Aorta (tissue), 5 donors: ENCODE measurements around the gene ADGRL3. TPM values are rescaled to one million over a fixed set of nuclear protein-coding genes. Genes with fewer than 3 reads are reported as not detected.

ENCODE experiments used
- ATAC-seq: fragments of 200-7000 bp; cut with Tn5 transposase; one replicate; pipeline ENCODE4 v1.9.1; 2022; ENCODE audit warnings: moderate library complexity; ENCODE audit not compliant: low FRiP score
- DNase-seq, 2 donors: peaks; one replicate each; pipeline ENCODE4 v3.0.0-alpha.2; 2020
- H3K27ac ChIP-seq, 2 donors: one replicate each; pipeline ENCODE4 v1.5.1; 2013; ENCODE audit warnings: low read length in 2 of 2, mild to moderate bottlenecking in 2 of 2, moderate library complexity in 2 of 2, control low read depth in 1 of 2, inconsistent platforms in 1 of 2, low read depth in 1 of 2
- H3K27me3 ChIP-seq, 2 donors: one replicate each; pipeline ENCODE4 v1.6.1; 2013; ENCODE audit warnings: control low read depth in 1 of 2, low read length in 1 of 2, mild to moderate bottlenecking in 1 of 2, moderate library complexity in 1 of 2; ENCODE audit not compliant: insufficient read depth in 2 of 2, control insufficient read depth in 1 of 2
- H3K36me3 ChIP-seq, 2 donors: one replicate each; pipeline ENCODE4 v1.6.1; 2013; ENCODE audit warnings: control low read depth in 1 of 2, low read length in 1 of 2, mild to moderate bottlenecking in 1 of 2; ENCODE audit not compliant: insufficient read depth in 2 of 2, control insufficient read depth in 1 of 2
- H3K4me1 ChIP-seq, 2 donors: one replicate each; pipeline ENCODE4 v1.6.1; 2013; ENCODE audit warnings: low read length in 2 of 2, control low read depth in 1 of 2, mild to moderate bottlenecking in 1 of 2, moderate library complexity in 1 of 2; ENCODE audit not compliant: insufficient read depth in 2 of 2, control insufficient read depth in 1 of 2
- H3K4me3 ChIP-seq, 2 donors: one replicate each; pipeline ENCODE4 v1.5.1; 2013; ENCODE audit warnings: low read length in 2 of 2, control low read depth in 1 of 2, mild to moderate bottlenecking in 1 of 2
- H3K9me3 ChIP-seq: one replicate; pipeline ENCODE4 v1.6.1; 2013; ENCODE audit warnings: mild to moderate bottlenecking, low read length; ENCODE audit not compliant: control insufficient read depth
- WGBS, 2 donors: extraction: QIAGEN DNeasy Blood & Tissue Kit; methylation state at CpG; one replicate each; pipeline ENCODE4 v1.1.7; 2013; 5-methylcytosine and 5-hydroxymethylcytosine counted together
- intact Hi-C, 2 donors: fragments of 100-400 bp; cut with DNase I; formaldehyde crosslinking; loops; one replicate each; pipeline versions ENCODE4 v1.14.2 to v1.15.0; 2022
- polyA plus RNA-seq, 2 donors: library from polyadenylated mRNA; stranded (reverse); fragments of 200-250 nt; gene quantifications; one replicate each; pipeline ENCODE4 v1.2.3, GENCODE V29; 2013
- total RNA-seq, 2 donors: library from RNA; stranded (reverse); fragmentation: NEBNext Ultra II Directional; extraction: Animal tissue kit (Norgen Biotek cat#: 25700); gene quantifications; one replicate each; pipeline ENCODE4 v1.2.1, GENCODE V29; 2021
- donor health status: healthy with polysubstance abuse.
- donor health status: Bipolar disorder and iron deficiency.
- donor health status: DM: no; HTN: no; CAD: no.
- donor health status: DM: no; HTN: no; CAD: no.
- donor health status: DM: yes; HTN: yes; CAD: no.

ADGRL3 gene
- total and polyA plus RNA-seq, 4 donors: 1.8 to 110 (median 20.7) TPM

DNA sequence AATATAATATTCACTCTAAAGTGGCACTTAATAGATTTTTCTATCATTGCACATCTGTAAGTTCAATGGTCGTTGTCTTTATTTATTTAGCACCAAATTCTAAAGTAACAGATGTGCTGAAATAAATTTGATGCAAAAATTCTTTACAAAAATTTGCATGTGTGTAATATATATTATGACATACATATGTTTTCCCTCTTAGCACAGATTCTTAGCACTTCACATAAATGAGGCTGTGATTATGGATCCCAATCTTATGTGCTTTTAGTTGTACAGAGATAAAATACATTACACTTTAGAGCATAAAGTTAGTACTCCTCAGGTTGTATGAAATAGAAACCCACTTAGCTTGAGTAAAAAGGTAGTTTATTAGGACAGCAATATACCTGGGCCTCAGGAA, 915.1 kb downstream of the ADGRL3 start:
- intact Hi-C loops: no loop called here
- no peaks in the 10 kb centered on the region for H3K27me3 ChIP-seq
- ATAC-seq (no peak), DNase-seq (no peak)
- no peaks in the 10 kb centered on the region for H3K4me1 ChIP-seq
- no peak overlapping the region for H3K27ac ChIP-seq
- WGBS, 2 donors: 88 to 92% methylated on average over 1 of the region's 1 CpG
- no peak overlapping the region for H3K4me3 ChIP-seq
- no peaks in the 10 kb centered on the region for H3K36me3 ChIP-seq
- H3K9me3 ChIP-seq: no peaks in the 10 kb centered on the region

DNA sequence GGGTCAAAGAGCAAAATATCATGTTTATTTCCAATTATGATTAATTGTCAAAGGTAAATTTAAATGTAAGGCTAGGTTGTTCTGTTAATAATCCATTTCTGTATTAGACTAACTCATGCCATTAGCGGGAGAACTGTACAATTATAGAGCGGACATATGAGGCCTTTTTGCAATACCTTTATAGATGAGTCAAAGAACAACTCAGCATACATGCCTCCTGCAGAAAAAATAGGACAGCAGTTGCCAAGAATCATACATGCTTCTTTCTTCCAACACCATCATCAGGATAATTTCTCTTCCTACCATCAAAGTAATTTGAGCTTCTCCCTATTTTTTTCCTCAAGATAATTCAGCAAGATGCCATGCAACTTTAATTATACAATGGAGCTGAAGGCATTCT, 917.8 kb downstream of the ADGRL3 start:
- intact Hi-C loops: no loop called here
- H3K9me3 ChIP-seq: no peaks in the 10 kb centered on the region

DNA sequence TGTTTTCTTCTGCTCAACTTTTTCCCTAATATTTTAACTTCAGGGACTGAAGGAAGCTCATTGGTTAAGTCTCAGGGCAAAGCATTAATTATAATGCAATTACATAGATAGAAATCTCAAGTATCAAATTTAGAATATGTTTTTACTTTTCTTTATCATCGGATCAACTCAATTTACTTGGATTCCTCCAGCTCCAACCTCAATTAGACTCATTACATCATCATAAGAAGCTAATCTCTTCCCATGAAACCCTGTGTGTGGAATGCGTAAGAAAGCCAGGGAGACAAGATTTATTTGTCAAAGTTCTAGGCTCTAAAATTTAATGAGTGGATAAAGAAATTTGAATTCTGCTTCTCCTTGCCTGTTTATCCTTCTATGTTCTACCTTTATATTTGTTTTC, 918.4 kb downstream of the ADGRL3 start:
- Histone ChIP-seq H3K4me1 (no peaks in the 10 kb centered on the region), H3K27me3 (no peaks in the 10 kb centered on the region)

More for the DNA sequence above, 917.8 kb downstream of the ADGRL3 start:
- no peaks in the 10 kb centered on the region for H3K36me3 ChIP-seq
- H3K4me1 ChIP-seq: no peaks in the 10 kb centered on the region
- 94 to 97% methylated on average over 2 of the region's 2 CpGs for WGBS, 2 donors
- DNase-seq: no peak
- H3K27me3 ChIP-seq: no peaks in the 10 kb centered on the region
- ATAC-seq: no peak
- H3K4me3 ChIP-seq: no peak overlapping the region
- H3K27ac ChIP-seq: no peak overlapping the region

DNA sequence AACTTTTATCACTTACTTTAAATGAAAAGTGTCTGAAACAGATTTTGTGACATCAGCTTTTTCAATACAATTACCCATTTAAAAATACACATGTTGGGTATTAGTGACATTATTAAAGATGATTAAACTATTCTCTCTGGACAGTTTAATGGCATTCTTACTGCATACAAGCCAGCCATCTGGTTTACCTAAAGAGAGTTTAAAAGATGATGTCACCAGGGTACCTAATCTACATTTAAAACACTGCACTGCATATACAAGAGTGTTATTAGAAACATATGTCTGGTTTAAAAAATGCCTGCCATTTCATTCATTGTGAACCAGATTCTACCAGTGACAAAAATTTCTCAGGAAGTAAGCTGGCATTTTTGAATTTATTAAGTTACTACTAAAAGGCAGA, 919.1 kb downstream of the ADGRL3 start:
- Histone ChIP-seq H3K27me3 (no peaks in the 10 kb centered on the region), H3K4me3 (no peak overlapping the region), H3K9me3 (no peaks in the 10 kb centered on the region), H3K36me3 (no peaks in the 10 kb centered on the region), H3K4me1 (no peaks in the 10 kb centered on the region), H3K27ac (no peak overlapping the region)
- ATAC-seq: no peak
- no peak for DNase-seq
- intact Hi-C loops: no loop called here

More for the DNA sequence above, 918.4 kb downstream of the ADGRL3 start:
- no peak overlapping the region for H3K4me3 ChIP-seq
- ATAC-seq (no peak), DNase-seq (no peak)
- H3K9me3 ChIP-seq: no peaks in the 10 kb centered on the region
- whole genome bisulfite sequencing, 2 donors: 35% methylated on average over 2 of the region's 2 CpGs
- no peaks in the 10 kb centered on the region for H3K36me3 ChIP-seq
- intact Hi-C loops: no loop called here
- no peak overlapping the region for H3K27ac ChIP-seq

DNA sequence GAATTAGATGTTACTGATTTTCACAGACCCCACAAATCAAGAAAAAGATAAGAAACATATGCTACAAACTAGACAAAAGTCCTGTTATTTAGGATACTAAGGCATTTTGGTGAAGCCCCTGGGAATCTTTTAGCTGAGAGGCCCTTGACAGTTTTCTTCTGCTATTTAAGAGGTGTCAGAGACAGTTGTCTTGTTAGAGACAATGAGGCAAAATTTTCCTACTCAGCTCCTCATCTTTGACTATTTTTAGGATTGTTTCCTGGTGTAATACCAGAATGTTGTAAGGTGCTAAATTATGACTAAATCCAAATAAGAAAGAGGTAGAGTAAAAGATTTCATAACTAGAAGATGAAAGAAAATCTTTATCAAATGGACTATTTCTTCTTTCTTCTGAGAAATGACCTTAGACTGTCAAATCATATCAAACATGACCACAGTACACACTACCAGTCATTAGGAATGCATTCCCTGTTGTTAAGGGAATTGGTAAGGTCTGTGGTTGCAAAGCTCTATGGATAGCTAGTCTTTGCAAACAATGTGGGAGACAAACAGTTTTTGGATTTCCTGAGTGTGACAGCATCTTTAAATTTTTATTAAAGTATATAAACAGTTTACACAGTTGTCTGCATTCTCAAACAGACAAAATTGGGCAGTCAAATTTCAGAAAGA, 926.1 kb downstream of the ADGRL3 start:
- ATAC-seq: no peak
- peaks cover 2% of the 10 kb centered on the region for H3K9me3 ChIP-seq

More for the DNA sequence above, 926.1 kb downstream of the ADGRL3 start:
- H3K4me1 ChIP-seq: no peaks in the 10 kb centered on the region
- intact Hi-C loops: no loop called here
- H3K4me3 ChIP-seq: no peak overlapping the region
- H3K27me3 ChIP-seq: no peaks in the 10 kb centered on the region
- H3K36me3 ChIP-seq: no peaks in the 10 kb centered on the region
- no peak overlapping the region for H3K27ac ChIP-seq
- DNase-seq: no peak
